Spleen (tissue), 7 donors: ENCODE results near the gene DCST1.

Source experiments
- CTCF ChIP-seq, 11 experiments: fragments of 200-600 bp in 7 of 11; fragments of 450-650 bp in 4 of 11; sonication (generic) in 4 of 11; IDR thresholded peaks in 8 of 11; conservative IDR thresholded peaks in 3 of 11; 1 replicate in 7 of 11; 2 replicates in 4 of 11; pipeline versions ENCODE4 v1.4.0 to v1.8.0; 2016 to 2021; ENCODE audit warnings: antibody characterized with exemption in 11 of 11, inconsistent platforms in 4 of 11, mild to moderate bottlenecking in 1 of 11
- POLR2A ChIP-seq, 3 donors: fragments of 450-650 bp; IDR thresholded peaks; one replicate each; pipeline ENCODE4 v1.5.1; 2017; ENCODE audit warnings: antibody characterized with exemption in 3 of 3, mild to moderate bottlenecking in 1 of 3
- donor health status: DM: no; HTN: no; CAD: no; lungs with moderate emphysema.
- donor health status: DM: no; HTN: no; CAD: no.
- donor health status: DM: no; HTN: no; CAD: no.

- no peak for TF ChIP-seq CTCF (IDR thresholded peaks at IDR 0.05 in 8 of 11, conservative IDR thresholded peaks at IDR 0.05 in 3 of 11)
- TF ChIP-seq POLR2A (IDR thresholded peaks at IDR 0.05) = no peak
Measured at GRCh38 chr1:155064832-155065429, 31.3 kb downstream of the DCST1 start.
